Muscle layer of duodenum (tissue), 2 donors: ENCODE data around the gene TMEM178A.

Experiments
- H3K27ac ChIP-seq: one replicate; pipeline ENCODE4 v1.7.0; 2013; ENCODE audit warnings: mild to moderate bottlenecking, low read length
- H3K27me3 ChIP-seq: one replicate; pipeline ENCODE4 v1.7.0; 2013; ENCODE audit warnings: low read depth, mild to moderate bottlenecking, control low read depth, low read length
- H3K36me3 ChIP-seq, 2 donors: one replicate each; pipeline ENCODE4 v1.7.0; 2013; ENCODE audit warnings: low read length in 2 of 2, control low read depth in 1 of 2, mild to moderate bottlenecking in 1 of 2; ENCODE audit not compliant: insufficient read depth in 2 of 2, control insufficient read depth in 1 of 2
- H3K4me1 ChIP-seq, 2 donors: one replicate each; pipeline ENCODE4 v1.7.0; 2013; ENCODE audit warnings: low read length in 2 of 2, mild to moderate bottlenecking in 2 of 2, control low read depth in 1 of 2, moderate library complexity in 1 of 2; ENCODE audit not compliant: insufficient read depth in 2 of 2, control insufficient read depth in 1 of 2
- H3K4me3 ChIP-seq, 2 donors: one replicate each; pipeline ENCODE4 v1.7.0; 2013; ENCODE audit warnings: low read length in 2 of 2, low read depth in 1 of 2, mild to moderate bottlenecking in 1 of 2
- H3K9me3 ChIP-seq, 2 donors: one replicate each; pipeline ENCODE4 v1.7.0; 2013; ENCODE audit warnings: low read length in 2 of 2, control low read depth in 1 of 2, mild to moderate bottlenecking in 1 of 2; ENCODE audit not compliant: control insufficient read depth in 1 of 2
- donor health status: healthy.

TMEM178A gene

GRCh38 chr2:39664888-39665591 is 677 bp upstream of the TMEM178A start:
- no peaks in the 10 kb centered on the region for H3K9me3 ChIP-seq
- no peaks in the 10 kb centered on the region for H3K36me3 ChIP-seq
- H3K4me1 ChIP-seq = peaks cover 0 to 8% of the 10 kb centered on the region in 2 donors
- H3K27ac ChIP-seq = no peak overlapping the region
- peak overlapping the region in 1 of 2 donors; percentile 6 for H3K4me3 ChIP-seq
- H3K27me3 ChIP-seq = peaks cover 9% of the 10 kb centered on the region

DNA sequence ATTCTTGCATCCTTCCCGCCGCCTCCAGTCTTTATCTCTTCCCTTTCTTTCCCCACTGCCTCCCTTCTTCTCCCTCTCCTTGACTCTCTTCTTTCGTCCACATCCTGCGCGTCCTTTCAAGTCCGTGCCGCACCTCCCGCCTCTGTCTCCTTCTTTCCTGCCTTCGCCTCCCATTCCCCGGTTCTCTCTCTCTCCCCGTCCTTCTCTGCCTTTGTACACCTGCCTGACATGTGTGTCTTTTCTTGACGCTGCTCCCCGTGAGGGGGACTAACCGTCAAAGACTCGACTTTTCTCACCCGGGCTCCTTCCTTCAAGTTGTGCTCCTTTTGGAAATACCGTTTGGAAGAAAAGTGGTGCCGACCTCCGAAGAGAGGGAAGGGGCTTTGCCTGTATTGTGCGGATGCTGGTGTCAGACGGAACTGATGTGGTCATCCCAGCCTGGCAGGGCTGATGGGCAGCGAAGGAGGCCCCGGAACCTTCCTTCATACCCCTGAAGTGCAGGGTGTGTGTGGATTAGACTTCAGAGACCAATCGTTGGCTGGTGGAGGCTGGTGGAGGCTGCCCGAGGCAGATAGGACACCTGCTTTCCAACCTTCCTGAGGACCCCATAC is 879 bp downstream of the TMEM178A start:
- H3K27me3 ChIP-seq = peaks cover 9% of the 10 kb centered on the region
- peaks cover 0 to 8% of the 10 kb centered on the region in 2 donors for H3K4me1 ChIP-seq
- H3K27ac ChIP-seq = no peak overlapping the region
- no peaks in the 10 kb centered on the region for H3K9me3 ChIP-seq
- no peaks in the 10 kb centered on the region for H3K36me3 ChIP-seq
- peak overlapping the region; percentile 43 to 67 for H3K4me3 ChIP-seq

DNA sequence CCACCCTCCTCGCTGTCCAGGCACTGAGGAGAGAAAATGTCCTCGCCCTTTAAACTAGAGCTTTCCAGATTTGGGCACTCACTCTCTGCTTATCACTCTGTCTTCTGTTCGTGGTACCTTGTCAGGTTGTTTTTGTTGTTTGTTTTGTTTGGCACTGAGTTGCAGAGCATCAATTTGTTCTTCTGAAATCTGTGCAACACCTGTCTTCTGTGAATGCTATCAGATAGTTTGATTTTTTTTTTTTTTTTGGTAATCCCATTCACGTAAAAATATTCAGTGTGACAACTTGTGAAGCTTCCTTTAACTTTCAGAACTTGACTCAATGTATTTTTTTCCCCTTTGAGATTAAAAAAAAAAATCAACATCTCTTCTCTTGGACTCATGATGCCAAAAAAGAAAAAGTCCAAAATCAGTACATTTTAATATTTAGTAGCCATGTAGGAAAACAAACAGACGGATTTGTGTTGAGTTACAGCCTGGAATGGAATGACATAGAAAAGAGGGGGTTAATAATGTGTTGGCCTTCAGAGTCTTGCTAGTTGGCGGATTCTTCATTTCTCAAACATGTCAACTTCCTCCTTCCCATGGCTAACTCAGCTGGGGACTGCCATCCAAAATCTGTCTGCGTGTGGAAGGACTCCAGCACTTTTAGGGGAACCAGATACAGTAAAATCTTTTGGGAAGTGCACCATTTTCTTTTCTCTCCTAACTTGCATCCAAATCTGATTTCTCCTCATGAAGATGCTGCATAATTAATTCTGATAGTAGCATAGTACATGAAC is 1.6 kb downstream of the TMEM178A start:
- no peak overlapping the region for H3K27ac ChIP-seq
- H3K4me1 ChIP-seq = peaks cover 0 to 8% of the 10 kb centered on the region in 2 donors
- no peaks in the 10 kb centered on the region for H3K9me3 ChIP-seq
- no peaks in the 10 kb centered on the region for H3K36me3 ChIP-seq
- H3K27me3 ChIP-seq = peaks cover 9% of the 10 kb centered on the region
- H3K4me3 ChIP-seq = peak overlapping the region; percentile 43 to 67

- peak overlapping the region in 1 of 2 donors; percentile 10 for H3K4me3 ChIP-seq
- H3K9me3 ChIP-seq = no peaks in the 10 kb centered on the region
- H3K4me1 ChIP-seq = peaks cover 0 to 8% of the 10 kb centered on the region in 2 donors
- H3K27ac ChIP-seq = no peak overlapping the region
- no peaks in the 10 kb centered on the region for H3K36me3 ChIP-seq
- peaks cover 9% of the 10 kb centered on the region for H3K27me3 ChIP-seq
Measured at GRCh38 chr2:39667886-39668276, 2.2 kb downstream of the TMEM178A start.

DNA sequence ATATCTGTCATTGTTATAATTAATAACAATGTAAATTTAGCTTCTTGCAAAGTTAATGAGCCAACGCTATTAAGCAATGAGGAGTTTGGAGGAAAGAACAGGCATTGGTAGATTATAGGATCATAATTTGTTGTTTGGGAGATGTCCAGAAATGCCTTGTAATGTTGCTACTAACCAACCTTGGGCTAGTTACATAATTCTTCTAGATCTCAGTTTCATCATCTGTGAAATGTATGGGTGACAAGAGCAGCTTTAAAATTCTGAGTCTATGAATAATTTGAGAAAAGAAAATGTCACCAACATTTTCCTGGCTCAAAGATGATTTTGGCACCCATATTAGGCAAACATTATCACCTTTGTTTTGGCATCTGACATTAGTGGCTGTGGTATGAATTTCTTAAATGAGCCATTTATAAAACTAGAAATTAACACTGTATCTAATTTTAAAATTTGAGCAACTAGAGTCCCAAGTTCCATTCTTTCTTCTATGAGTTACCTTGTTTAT is 2.9 kb downstream of the TMEM178A start:
- Histone ChIP-seq H3K9me3 (no peaks in the 10 kb centered on the region), H3K4me1 (peaks cover 0 to 8% of the 10 kb centered on the region in 2 donors), H3K27ac (no peak overlapping the region), H3K36me3 (no peaks in the 10 kb centered on the region), H3K27me3 (peaks cover 9% of the 10 kb centered on the region), H3K4me3 (no peak overlapping the region)

- Histone ChIP-seq H3K27me3 (peaks cover 6% of the 10 kb centered on the region), H3K4me3 (no peak overlapping the region), H3K36me3 (no peaks in the 10 kb centered on the region), H3K9me3 (no peaks in the 10 kb centered on the region), H3K27ac (no peak overlapping the region), H3K4me1 (peaks cover 0 to 6% of the 10 kb centered on the region in 2 donors)
Measured at GRCh38 chr2:39671604-39672003, 5.9 kb downstream of the TMEM178A start.

DNA sequence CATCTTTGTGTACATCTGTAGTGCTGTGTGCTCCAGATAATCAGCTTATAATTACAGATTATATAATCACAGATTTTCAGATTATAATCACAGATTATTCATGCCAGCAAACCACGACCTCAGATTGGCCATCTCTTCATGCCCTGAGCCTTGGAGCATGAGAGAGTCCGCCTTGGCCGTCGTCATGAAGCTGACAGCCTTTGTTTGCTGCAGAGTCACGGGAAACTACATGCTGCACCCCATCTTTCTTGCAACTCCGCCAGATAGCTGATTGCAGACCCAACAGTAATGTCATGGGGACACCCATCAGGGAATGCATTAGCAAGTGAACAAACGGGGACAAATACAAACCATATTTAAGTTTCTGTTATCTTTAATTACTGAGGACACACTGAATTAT is 7.3 kb downstream of the TMEM178A start:
- H3K4me1 ChIP-seq = no peaks in the 10 kb centered on the region
- H3K27me3 ChIP-seq = no peaks in the 10 kb centered on the region
- no peaks in the 10 kb centered on the region for H3K9me3 ChIP-seq
- H3K36me3 ChIP-seq = no peaks in the 10 kb centered on the region
- no peak overlapping the region for H3K27ac ChIP-seq
- H3K4me3 ChIP-seq = no peak overlapping the region

GRCh38 chr2:39676342-39676741 is 10.6 kb downstream of the TMEM178A start:
- Histone ChIP-seq H3K27ac (no peak overlapping the region), H3K4me1 (no peaks in the 10 kb centered on the region), H3K36me3 (no peaks in the 10 kb centered on the region), H3K9me3 (peaks cover 0 to 2% of the 10 kb centered on the region in 2 donors), H3K27me3 (no peaks in the 10 kb centered on the region), H3K4me3 (no peak overlapping the region)

GRCh38 chr2:39678170-39678569 is 12.5 kb downstream of the TMEM178A start:
- Histone ChIP-seq H3K4me1 (no peaks in the 10 kb centered on the region), H3K4me3 (no peak overlapping the region), H3K27me3 (no peaks in the 10 kb centered on the region)

GRCh38 chr2:39679805-39680204 is 14.1 kb downstream of the TMEM178A start:
- peaks cover 0 to 2% of the 10 kb centered on the region in 2 donors for H3K9me3 ChIP-seq
- H3K27me3 ChIP-seq = no peaks in the 10 kb centered on the region
- no peak overlapping the region for H3K4me3 ChIP-seq
- no peaks in the 10 kb centered on the region for H3K4me1 ChIP-seq
- no peaks in the 10 kb centered on the region for H3K36me3 ChIP-seq
- H3K27ac ChIP-seq = no peak overlapping the region

More at GRCh38 chr2:39678170-39678569, 12.5 kb downstream of the TMEM178A start:
- Histone ChIP-seq H3K36me3 (no peaks in the 10 kb centered on the region), H3K9me3 (peaks cover 0 to 2% of the 10 kb centered on the region in 2 donors), H3K27ac (no peak overlapping the region)

GRCh38 chr2:39682066-39682692 is 16.5 kb downstream of the TMEM178A start:
- Histone ChIP-seq H3K4me1 (no peaks in the 10 kb centered on the region), H3K4me3 (no peak overlapping the region), H3K9me3 (peaks cover 0 to 2% of the 10 kb centered on the region in 2 donors), H3K36me3 (no peaks in the 10 kb centered on the region), H3K27me3 (no peaks in the 10 kb centered on the region), H3K27ac (no peak overlapping the region)
